IMR-90 (cell line): ENCODE measurements around the gene MTFR2. TPM values are rescaled to one million over a fixed set of nuclear protein-coding genes. Genes with fewer than 3 reads are reported as not detected.

Source experiments
- ATAC-seq: fragments of 200-7000 bp; cut with Tn5 transposase; 2 replicates; pipeline ENCODE4 v1.9.1; 2020; ENCODE audit warnings: low read depth, mild to moderate bottlenecking, moderate library complexity
- BruUV-seq: library from RNA; stranded (reverse); fragments of 400-500 nt; replicated peaks from 2 replicates; lab custom pipeline; 2021; lab: Mats Ljungman, UMichigan
- CTCF ChIA-PET: fragments of 300-600 bp; formaldehyde crosslinking; extraction: SDS; loops from one replicate; lab custom pipeline; 2021; ENCODE audit warnings: antibody characterized with exemption; lab: Yijun Ruan, JAX
- POLR2A ChIA-PET: fragments of 300-600 bp; sonication (Branson Sonifier 250); formaldehyde crosslinking; loops from one replicate; lab custom pipeline; 2022; ENCODE audit warnings: antibody characterized with exemption; ENCODE audit not compliant: unreplicated experiment; lab: Charles Lee
- DNase-seq: peaks from one replicate; pipeline ENCODE4 v3.0.0; 2013
- H2AFZ ChIP-seq: replicated peaks from 2 replicates; pipeline ENCODE3; 2013; ENCODE audit warnings: low read length, mild to moderate bottlenecking; ENCODE audit not compliant: poor library complexity
- H2AK5ac ChIP-seq: 2 replicates; pipeline ENCODE4 v1.6.1; 2013; ENCODE audit warnings: low read depth, low read length, inconsistent platforms
- H2AK9ac ChIP-seq: replicated peaks from 2 replicates; pipeline ENCODE3; 2013; ENCODE audit warnings: mild to moderate bottlenecking, low read depth, low read length, moderate library complexity; ENCODE audit not compliant: poor library complexity
- H2BK120ac ChIP-seq: 2 replicates; pipeline ENCODE4 v1.6.1; 2013; ENCODE audit warnings: low read depth, low read length, inconsistent platforms
- H2BK15ac ChIP-seq: 3 replicates; pipeline ENCODE4 v1.6.1; 2013; ENCODE audit warnings: low read depth, low read length, inconsistent platforms
- H2BK20ac ChIP-seq: 2 replicates; pipeline ENCODE4 v1.6.1; 2013; ENCODE audit warnings: low read depth, mild to moderate bottlenecking, inconsistent platforms, low read length, moderate library complexity
- H2BK5ac ChIP-seq: 2 replicates; pipeline ENCODE4 v1.6.1; 2013; ENCODE audit warnings: mild to moderate bottlenecking, low read depth, low read length, inconsistent platforms; ENCODE audit not compliant: poor library complexity, severe bottlenecking
- H3K14ac ChIP-seq: replicated peaks from 2 replicates; pipeline ENCODE4 v1.6.1; 2013; ENCODE audit warnings: low read depth, low read length, inconsistent platforms
- H3K18ac ChIP-seq: 2 replicates; pipeline ENCODE4 v1.6.1; 2013; ENCODE audit warnings: low read depth, low read length, control low read depth
- H3K23ac ChIP-seq: 2 replicates; pipeline ENCODE4 v1.6.1; 2013; ENCODE audit warnings: low read depth, low read length, inconsistent platforms
- H3K27ac ChIP-seq: 2 replicates; pipeline ENCODE4 v1.5.1; 2013; ENCODE audit warnings: mild to moderate bottlenecking, control low read depth, low read length; ENCODE audit not compliant: insufficient read depth
- H3K27me3 ChIP-seq: 2 replicates; pipeline ENCODE4 v1.6.1; 2013; ENCODE audit warnings: low read length; ENCODE audit not compliant: control insufficient read depth, insufficient read depth
- H3K36me3 ChIP-seq: 2 replicates; pipeline ENCODE4 v1.6.1; 2013; ENCODE audit warnings: low read length, mixed read lengths; ENCODE audit not compliant: control insufficient read depth, insufficient read depth
- H3K4ac ChIP-seq: 2 replicates; pipeline ENCODE4 v1.6.1; 2013; ENCODE audit warnings: low read depth, low read length, inconsistent platforms
- H3K4me1 ChIP-seq: 2 replicates; pipeline ENCODE4 v1.6.1; 2013; ENCODE audit warnings: low read length, mixed read lengths; ENCODE audit not compliant: control insufficient read depth, insufficient read depth
- H3K4me2 ChIP-seq: 2 replicates; pipeline ENCODE4 v1.6.1; 2013; ENCODE audit warnings: low read depth, mild to moderate bottlenecking, control low read depth, low read length, moderate library complexity
- H3K4me3 ChIP-seq: 2 replicates; pipeline ENCODE4 v1.5.1; 2013; ENCODE audit warnings: low read depth, mild to moderate bottlenecking, control low read depth, low read length, moderate library complexity; ENCODE audit not compliant: insufficient read depth
- H3K56ac ChIP-seq: 2 replicates; pipeline ENCODE4 v1.6.1; 2013; ENCODE audit warnings: low read length, inconsistent platforms; ENCODE audit not compliant: insufficient read depth; ENCODE audit errors: extremely low read depth
- H3K79me1 ChIP-seq, 2 experiments: 2 replicates each; pipeline ENCODE4 v1.6.1; 2013; ENCODE audit warnings: low read length in 2 of 2, inconsistent platforms in 1 of 2, low read depth in 1 of 2
- H3K9ac ChIP-seq: 2 replicates; pipeline ENCODE4 v1.6.1; 2013; ENCODE audit warnings: low read depth, low read length, control low read depth
- H3K9me1 ChIP-seq: 2 replicates; pipeline ENCODE4 v1.6.1; 2013; ENCODE audit warnings: low read length, inconsistent platforms; ENCODE audit not compliant: insufficient read depth
- H3K9me3 ChIP-seq: 2 replicates; pipeline ENCODE4 v1.6.1; 2013; ENCODE audit warnings: low read length; ENCODE audit not compliant: control insufficient read depth, insufficient read depth
- H4K20me1 ChIP-seq: 2 replicates; pipeline ENCODE4 v1.6.1; 2013; ENCODE audit warnings: low read length, inconsistent platforms; ENCODE audit not compliant: insufficient read depth
- H4K5ac ChIP-seq: 2 replicates; pipeline ENCODE4 v1.6.1; 2013; ENCODE audit warnings: mild to moderate bottlenecking, low read depth, low read length, control low read depth
- H4K8ac ChIP-seq, 2 experiments: 2 replicates each; pipeline ENCODE4 v1.6.1; 2013; ENCODE audit warnings: low read depth in 2 of 2, low read length in 2 of 2, control low read depth in 1 of 2, inconsistent platforms in 1 of 2
- H4K91ac ChIP-seq: 2 replicates; pipeline ENCODE4 v1.6.1; 2013; ENCODE audit warnings: low read depth, low read length, inconsistent platforms; ENCODE audit not compliant: insufficient read depth
- CEBPB ChIP-seq: IDR thresholded peaks from 2 replicates; pipeline ENCODE4 v1.6.1; 2012; ENCODE audit warnings: low read depth, low read length, improper control_type of control experiment
- CHD1 ChIP-seq: IDR thresholded peaks from 2 replicates; pipeline ENCODE4 v1.6.1; 2012; ENCODE audit warnings: low read depth, low read length, improper control_type of control experiment
- CTCF ChIP-seq: conservative IDR thresholded peaks from 2 replicates; pipeline ENCODE4 v1.5.1; 2012; ENCODE audit warnings: mild to moderate bottlenecking, low read depth, low read length, improper control_type of control experiment
- ELK1 ChIP-seq: fragments of 150-350 bp; IDR thresholded peaks from 2 replicates; pipeline ENCODE4 v1.6.1; 2016; ENCODE audit warnings: low read depth, mild to moderate bottlenecking, low read length, moderate library complexity, borderline replicate concordance
- MAFK ChIP-seq: IDR thresholded peaks from 2 replicates; pipeline ENCODE4 v1.6.1; 2012; ENCODE audit warnings: low read depth, low read length, improper control_type of control experiment
- MAZ ChIP-seq: IDR thresholded peaks from 2 replicates; pipeline ENCODE4 v1.6.1; 2012; ENCODE audit warnings: low read depth, mild to moderate bottlenecking, low read length, improper control_type of control experiment, moderate library complexity, borderline replicate concordance
- MXI1 ChIP-seq: IDR thresholded peaks from 2 replicates; pipeline ENCODE4 v1.6.1; 2012; ENCODE audit warnings: low read depth, mild to moderate bottlenecking, low read length, moderate library complexity, borderline replicate concordance
- NFE2L2 ChIP-seq: fragments of 150-350 bp; IDR thresholded peaks from 2 replicates; pipeline ENCODE4 v1.6.1; 2016; ENCODE audit warnings: low read depth, mild to moderate bottlenecking, low read length
- RAD21 ChIP-seq: IDR thresholded peaks from 2 replicates; pipeline ENCODE4 v1.6.1; 2012; ENCODE audit warnings: low read length, improper control_type of control experiment
- RCOR1 ChIP-seq: IDR thresholded peaks from 2 replicates; pipeline ENCODE4 v1.6.1; 2012; ENCODE audit warnings: mild to moderate bottlenecking, low read length, improper control_type of control experiment; ENCODE audit not compliant: insufficient replicate concordance
- SMC3 ChIP-seq: fragments of 150-350 bp; IDR thresholded peaks from 2 replicates; pipeline ENCODE4 v1.6.1; 2016; ENCODE audit warnings: low read depth, mild to moderate bottlenecking, antibody characterized with exemption, low read length, moderate library complexity
- USF2 ChIP-seq: fragments of 150-350 bp; IDR thresholded peaks from 2 replicates; pipeline ENCODE4 v1.6.1; 2017; ENCODE audit warnings: mild to moderate bottlenecking, antibody characterized with exemption, low read length, low read depth
- WGBS, 2 experiments: methylation state at CpG; one replicate each; pipeline versions ENCODE4 v1.1.5 to v1.1.7; 2013; ENCODE audit warnings: missing lambda C conversion rate in 2 of 2; ENCODE audit not compliant: insufficient read length in 1 of 2; ENCODE audit errors: extremely low coverage in 2 of 2; 5-methylcytosine and 5-hydroxymethylcytosine counted together
- dilution Hi-C: fragments of 300-500 bp; cut with HindIII; formaldehyde crosslinking; loops from one replicate; pipeline ENCODE4 v1.14.3; 2018; ENCODE audit warnings: low sequenced_read_pairs; ENCODE audit not compliant: unreplicated experiment
- in situ Hi-C: fragments of 300-500 bp; cut with MboI; formaldehyde crosslinking; loops from 3 replicates; pipeline ENCODE4 v1.14.3; 2019; ENCODE audit warnings: low sequenced_read_pairs, inconsistent platforms, mixed read lengths
- intact Hi-C: fragments of 100-400 bp; cut with micrococcal nuclease; formaldehyde crosslinking; loops from 2 replicates; pipeline ENCODE4 v1.10.0; 2022
- polyA plus RNA-seq, 3 experiments: library from polyadenylated mRNA; depleted of rRNA; stranded (reverse); fragments of >200 nt; gene quantifications; 2 replicates each; pipeline ENCODE4 v1.2.3, GENCODE V29; 2012; ENCODE audit warnings: low replicate concordance in 1 of 3
- total RNA-seq: library from RNA; depleted of rRNA; stranded (reverse); fragments of >200 nt; gene quantifications from 2 replicates; pipeline ENCODE4 v1.2.3, GENCODE V29; 2012

MTFR2 gene
- total and polyA plus RNA-seq, 2 of the 4 experiments (the other 2 are of a cell fraction): 0.72 to 7.2 TPM

- Histone ChIP-seq H3K4me1 (peaks cover 5% of the 10 kb centered on the region), H4K91ac (peak within 1 kb of the TSS; percentile 98), H4K20me1 (peaks cover 47% of the 10 kb centered on the region), H2AK9ac (peak within 1 kb of the TSS; percentile 99), H3K56ac (peak within 1 kb of the TSS; percentile 97), H3K4me2 (peak within 1 kb of the TSS; percentile 86), H3K23ac (peak within 1 kb of the TSS; percentile 93), H3K9ac (peak within 1 kb of the TSS; percentile 99), H3K9me3 (no peaks in the 10 kb centered on the region), H3K9me1 (peaks cover 2% of the 10 kb centered on the region), H2AFZ (peak within 1 kb of the TSS; percentile 87), H3K4me3 (peak within 1 kb of the TSS; percentile 71), H4K5ac (peak within 1 kb of the TSS; percentile 87), H2BK15ac (peak within 1 kb of the TSS; percentile 17; the same call in 1 of the 3 replicates), H3K36me3 (no peaks in the 10 kb centered on the region), H4K8ac (peak within 1 kb of the TSS; percentile 92 to 99), H3K79me1 (peaks cover 0 to 13% of the 10 kb centered on the region in 2 experiments; a peak in 2 of 4 replicates), H3K27ac (peak within 1 kb of the TSS; percentile 96), H3K18ac (peak within 1 kb of the TSS; percentile 90), H3K4ac (peak within 1 kb of the TSS; percentile 98), H2BK5ac (peak within 1 kb of the TSS; percentile 94), H3K27me3 (no peaks in the 10 kb centered on the region; the same call in 1 of the 2 replicates), H2AK5ac (peak within 1 kb of the TSS; percentile 95), H2BK120ac (peak within 1 kb of the TSS; percentile 66), H2BK20ac (0 out of 2 replicates have a peak within 1 kb of the TSS, but pooled peaks have one; percentile 10), H3K14ac (peak within 1 kb of the TSS; percentile 99)
- dilution Hi-C loops: no loop called here
- ChIA-PET POLR2A (interaction anchor here (0.6 to 1.6 kb wide), 8 partner anchors 8 to 1209 kb away, joined by 3 to 11 read pairs (median 4); partner anchors contain the start of gene MTFR2), CTCF (no interaction called here)
- in situ Hi-C loops: loop anchor here (25.0 kb wide), 1 partner anchor 498 kb away; the partner anchor contains the start of gene MAP3K5
- peak; percentile 99 for DNase-seq
- peak; percentile 92 for ATAC-seq
- 1% methylated on average over 29 of the region's 60 CpGs; no CpG with 5 or more reads in 1 of the 2 experiments for WGBS, 2 experiments
- BruUV-seq: no TSS peak
- intact Hi-C loops: loop anchor here (5.0 kb wide), 2 partner anchors 258 to 503 kb away; partner anchors contain the start of gene MAP3K5
- no peak for TF ChIP-seq MAFK
- no peak for TF ChIP-seq ELK1
- no peak for TF ChIP-seq CTCF
- TF ChIP-seq RAD21: no peak
- peak; percentile 2; the same call in 1 of the 2 replicates for TF ChIP-seq USF2
- no peak for TF ChIP-seq RCOR1
- TF ChIP-seq NFE2L2: no peak; the same call in 1 of the 2 replicates
- 0 out of 2 replicates have a peak, but pooled peaks have one; percentile 13 for TF ChIP-seq MXI1
- TF ChIP-seq CHD1: no peak; the same call in none of the 2 replicates
- no peak for TF ChIP-seq CEBPB
- TF ChIP-seq MAZ: peak; percentile 72; the same call in 1 of the 2 replicates
- no peak for TF ChIP-seq SMC3
Observed at GRCh38 chr6:136289579-136290409, 39.7 kb upstream of the MTFR2 start, which contains the start of gene BCLAF1. Gene BCLAF1, minus strand, starts transcription at chr6:136289846. Its CDS starts 9,980 bp downstream, at chr6:136279866.
